Caco-2 (cell line): ENCODE measurements around the gene KIF5B. TPM values are rescaled to one million over a fixed set of nuclear protein-coding genes. Genes with fewer than 3 reads are reported as not detected.
A peak's percentile ranks its signal among the peaks of the same experiment; 100 is the strongest.
"Not testable (repeated sequence)": the region's sequence is repeated elsewhere in the genome, so short reads cannot be mapped to it uniquely, and the experiment has no call there.

ENCODE experiments used
- BruUV-seq: library from RNA; stranded (reverse); fragments of 400-500 nt; replicated peaks from 2 replicates; lab custom pipeline; 2021; lab: Mats Ljungman, UMichigan
- CTCF ChIA-PET: fragments of 300-600 bp; sonication (Branson Sonifier 250); formaldehyde crosslinking; loops from one replicate; lab custom pipeline; 2022; ENCODE audit warnings: antibody characterized with exemption; lab: Charles Lee
- POLR2A ChIA-PET: fragments of 300-600 bp; sonication (Branson Sonifier 250); formaldehyde crosslinking; loops from one replicate; lab custom pipeline; 2022; ENCODE audit warnings: antibody characterized with exemption; lab: Charles Lee
- DNase-seq, 2 experiments: peaks; one replicate each; pipeline versions ENCODE4 v3.0.0 to v3.0.0-alpha.2; 2020 to 2022
- H3K27me3 ChIP-seq: replicated peaks from 2 replicates; pipeline ENCODE4 v1.6.0; 2011; ENCODE audit warnings: low read length; ENCODE audit not compliant: control insufficient read depth, insufficient read depth
- H3K36me3 ChIP-seq: 2 replicates; pipeline ENCODE4 v1.5.1; 2011; ENCODE audit warnings: low read length; ENCODE audit not compliant: control insufficient read depth, insufficient read depth
- H3K4me1 ChIP-seq: fragments of 250-450 bp; sonication (Bioruptor Pico); 2 replicates; pipeline ENCODE4 v1.5.1; 2020; ENCODE audit warnings: mild to moderate bottlenecking
- H3K4me3 ChIP-seq: 2 replicates; pipeline ENCODE4 v1.5.1; 2011; ENCODE audit warnings: low read depth, mild to moderate bottlenecking, control low read depth, low read length
- H3K9me3 ChIP-seq: fragments of 250-450 bp; sonication (Bioruptor Pico); 2 replicates; pipeline ENCODE4 v1.5.1; 2020; ENCODE audit warnings: mild to moderate bottlenecking, moderate library complexity
- H3K27ac Mint-ChIP-seq: one replicate; pipeline ENCODE4 v1.8.0; 2022; ENCODE audit warnings: mixed read lengths; ENCODE audit not compliant: unreplicated experiment
- H3K27me3 Mint-ChIP-seq: one replicate; pipeline ENCODE4 v1.8.0; 2022; ENCODE audit warnings: mixed read lengths; ENCODE audit not compliant: insufficient read depth, unreplicated experiment
- H3K36me3 Mint-ChIP-seq: one replicate; pipeline ENCODE4 v1.8.0; 2022; ENCODE audit warnings: mild to moderate bottlenecking, mixed read lengths; ENCODE audit not compliant: insufficient read depth, unreplicated experiment
- H3K4me1 Mint-ChIP-seq: one replicate; pipeline ENCODE4 v1.8.0; 2022; ENCODE audit warnings: low read depth, mixed read lengths; ENCODE audit not compliant: unreplicated experiment
- H3K4me3 Mint-ChIP-seq: one replicate; pipeline ENCODE4 v1.8.0; 2022; ENCODE audit warnings: mild to moderate bottlenecking, moderate library complexity, mixed read lengths; ENCODE audit not compliant: unreplicated experiment
- H3K9me3 Mint-ChIP-seq: one replicate; pipeline ENCODE4 v1.8.0; 2022; ENCODE audit warnings: mixed read lengths; ENCODE audit not compliant: unreplicated experiment
- CTCF ChIP-seq, 2 experiments: fragments of 200-600 bp in 1 of 2; IDR thresholded peaks; 1 replicate in 1 of 2; 2 replicates in 1 of 2; pipeline versions ENCODE4 v1.5.1 to v1.8.0; 2011 to 2022; ENCODE audit warnings: antibody characterized with exemption in 1 of 2, control low read depth in 1 of 2, inconsistent platforms in 1 of 2, low read depth in 1 of 2, low read length in 1 of 2, mild to moderate bottlenecking in 1 of 2, moderate library complexity in 1 of 2; ENCODE audit not compliant: insufficient read depth in 1 of 2, severe bottlenecking in 1 of 2, unreplicated experiment in 1 of 2
- intact Hi-C: fragments of 100-400 bp; cut with micrococcal nuclease; formaldehyde crosslinking; loops from one replicate; pipeline ENCODE4 v1.10.0; 2022; ENCODE audit not compliant: unreplicated experiment
- total RNA-seq: library from RNA; stranded (reverse); gene quantifications from 2 replicates; pipeline ENCODE4 v1.2.3, GENCODE V29; 2022

Gene KIF5B
- total RNA-seq, 1 experiment from 2014 or later, result 183 TPM

DNA sequence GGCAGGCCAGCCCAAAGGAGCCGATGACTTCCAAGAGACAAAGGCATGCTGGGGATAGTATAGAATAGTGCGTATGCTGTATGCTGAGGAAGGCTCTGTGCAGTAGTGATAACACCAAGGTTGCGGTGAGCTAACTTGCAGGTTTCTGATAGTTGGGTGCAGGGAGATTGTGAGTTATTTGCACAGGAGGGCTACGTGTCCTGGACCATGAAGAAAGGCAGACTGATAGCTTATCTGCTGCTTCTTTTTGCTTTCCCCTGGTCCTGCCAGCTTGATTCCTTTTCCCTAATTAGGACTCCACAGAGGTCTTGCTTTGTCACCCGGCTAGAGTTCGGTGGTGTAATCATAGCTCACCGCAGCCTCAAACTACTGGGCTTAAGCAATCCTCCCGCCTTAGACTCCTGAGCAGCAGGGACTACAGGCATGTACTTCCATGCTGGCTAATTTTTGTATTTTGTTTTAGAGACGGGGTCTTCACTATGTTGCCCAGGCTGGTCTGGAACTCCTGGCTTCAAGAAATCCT is 83.6 kb downstream of the KIF5B start:
- Mint-ChIP-seq H3K4me3 (no peak overlapping the region), H3K27ac (no peak overlapping the region), H3K4me1 (peaks cover 7% of the 10 kb centered on the region), H3K36me3 (no peaks in the 10 kb centered on the region), H3K9me3 (no peaks in the 10 kb centered on the region), H3K27me3 (no peaks in the 10 kb centered on the region)
- Histone ChIP-seq H3K27me3 (no peaks in the 10 kb centered on the region), H3K4me3 (no peak overlapping the region), H3K9me3 (no peaks in the 10 kb centered on the region; the same call in 1 of the 2 replicates), H3K4me1 (no peaks in the 10 kb centered on the region), H3K36me3 (no peaks in the 10 kb centered on the region)
- CTCF ChIA-PET, result interaction anchor here (0.6 kb wide), 1 partner anchor 392 kb away, joined by 4 read pairs; no protein-coding TSS in a partner anchor
- POLR2A ChIA-PET, result no interaction called here
- intact Hi-C loops, result no loop called here
- BruUV-seq, result no TSS peak
- no peak for TF ChIP-seq CTCF (IDR thresholded peaks at IDR 0.05; ENCODE audit: insufficient read depth in 1 of 2, low read depth in 1 of 2, low read length in 1 of 2, severe bottlenecking in 1 of 2, unreplicated experiment in 1 of 2)
- no peak for DNase-seq

- BruUV-seq, POLR2A ChIA-PET, intact Hi-C loops, CTCF ChIA-PET, H3K4me1 ChIP-seq, H3K27me3 ChIP-seq, H3K9me3 Mint-ChIP-seq, H3K27ac Mint-ChIP-seq, H3K27me3 Mint-ChIP-seq, H3K4me3 Mint-ChIP-seq, H3K9me3 ChIP-seq, H3K36me3 ChIP-seq, H3K36me3 Mint-ChIP-seq, H3K4me1 Mint-ChIP-seq, H3K4me3 ChIP-seq, DNase-seq: not testable (repeated sequence)
These were observed 86.4 kb downstream of the KIF5B start for GRCh38 chr10:31969847-31970246.

DNA sequence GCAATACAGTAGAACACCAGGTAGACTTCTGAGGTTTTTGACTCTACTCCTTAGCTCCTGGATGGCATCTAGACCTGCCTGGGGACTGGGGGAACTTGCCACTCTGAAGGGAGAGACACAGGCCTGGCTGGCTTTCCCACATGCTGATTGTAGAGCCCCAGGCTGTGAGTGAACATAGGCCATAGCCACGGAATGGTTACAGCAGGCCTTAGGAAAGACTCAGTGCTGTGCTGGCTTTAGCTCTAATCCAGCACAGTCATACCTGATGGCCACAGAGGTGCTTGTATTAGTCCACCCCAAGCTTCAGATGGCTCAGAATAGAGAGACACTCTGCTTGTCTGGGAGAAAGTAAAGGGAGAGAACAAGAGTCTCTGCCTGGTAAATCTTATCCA is 92.6 kb downstream of the KIF5B start:
- Histone ChIP-seq H3K4me1 (peaks cover 44% of the 10 kb centered on the region), H3K36me3 (no peaks in the 10 kb centered on the region), H3K27me3 (no peaks in the 10 kb centered on the region), H3K9me3 (no peaks in the 10 kb centered on the region; the same call in 1 of the 2 replicates), H3K4me3 (no peak overlapping the region)
- intact Hi-C loops, result loop anchor here (1.0 to 5.0 kb wide), 3 partner anchors 41 to 247 kb away; no protein-coding TSS in a partner anchor
- Mint-ChIP-seq H3K4me3 (peak overlapping the region; percentile 42), H3K4me1 (peaks cover 38% of the 10 kb centered on the region), H3K36me3 (peaks cover 8% of the 10 kb centered on the region), H3K9me3 (peaks cover 14% of the 10 kb centered on the region), H3K27me3 (no peaks in the 10 kb centered on the region), H3K27ac (peak overlapping the region; percentile 94)
- ChIA-PET POLR2A (interaction anchor here (1.0 to 1.1 kb wide), 2 partner anchors 23 to 35 kb away, joined by 4 read pairs; partner anchors contain the start of gene ARHGAP12), CTCF (interaction anchor here (1.9 kb wide), 1 partner anchor 101 kb away, joined by 7 read pairs; no protein-coding TSS in a partner anchor)
- no peak for TF ChIP-seq CTCF (IDR thresholded peaks at IDR 0.05; ENCODE audit: insufficient read depth in 1 of 2, low read depth in 1 of 2, low read length in 1 of 2, severe bottlenecking in 1 of 2, unreplicated experiment in 1 of 2)
- no TSS peak for BruUV-seq
- no peak for DNase-seq
